Keratinocyte (primary cell): ENCODE measurements around the gene CASP7. TPM values are rescaled to one million over a fixed set of nuclear protein-coding genes. Genes with fewer than 3 reads are reported as not detected.

Experiments used
- DNase-seq: peaks from one replicate; pipeline ENCODE4 v3.0.0-alpha.2; 2011; ENCODE audit warnings: low read depth, missing footprints, low spot score
- FAIRE-seq: peaks from 2 replicates; lab custom pipeline; 2011; peaks lifted over from hg19 to GRCh38; lab: Jason Lieb, UNC
- H2AFZ ChIP-seq: 2 replicates; pipeline ENCODE4 v1.6.0; 2012; ENCODE audit warnings: low read length, control low read depth, inconsistent platforms; ENCODE audit not compliant: control insufficient read depth
- H3K27ac ChIP-seq: 2 replicates; pipeline ENCODE4 v1.5.1; 2011; ENCODE audit warnings: low read length; ENCODE audit not compliant: control insufficient read depth, insufficient read depth
- H3K27me3 ChIP-seq: 3 replicates; pipeline ENCODE4 v1.6.0; 2011; ENCODE audit warnings: low read length; ENCODE audit not compliant: control insufficient read depth, insufficient read depth; ENCODE audit errors: extremely low read depth
- H3K36me3 ChIP-seq, 2 experiments: 2 replicates in 1 of 2; 3 replicates in 1 of 2; pipeline ENCODE4 v1.5.1; 2011; ENCODE audit warnings: low read length in 2 of 2, mild to moderate bottlenecking in 1 of 2; ENCODE audit not compliant: control insufficient read depth in 2 of 2, insufficient read depth in 2 of 2; ENCODE audit errors: extremely low read depth in 1 of 2
- H3K4me1 ChIP-seq: 3 replicates; pipeline ENCODE4 v1.5.1; 2011; ENCODE audit warnings: low read length; ENCODE audit not compliant: control insufficient read depth, insufficient read depth; ENCODE audit errors: extremely low read depth
- H3K4me2 ChIP-seq: 3 replicates; pipeline ENCODE4 v1.6.0; 2011; ENCODE audit warnings: low read depth, low read length; ENCODE audit not compliant: control insufficient read depth, insufficient read depth; ENCODE audit errors: extremely low read depth
- H3K4me3 ChIP-seq, 3 experiments: fragments of 200-600 bp in 1 of 3; sonication (generic) in 1 of 3; 2 replicates in 2 of 3; 3 replicates in 1 of 3; pipeline ENCODE4 v1.5.1; 2011 to 2016; ENCODE audit warnings: low read length in 3 of 3, mild to moderate bottlenecking in 3 of 3, control low read depth in 2 of 3, inconsistent platforms in 1 of 3, low read depth in 1 of 3, mixed read lengths in 1 of 3, mixed run types in 1 of 3, moderate library complexity in 1 of 3; ENCODE audit not compliant: control insufficient read depth in 2 of 3, insufficient read depth in 2 of 3; ENCODE audit errors: extremely low read depth in 1 of 3
- H3K79me2 ChIP-seq: 2 replicates; pipeline ENCODE4 v1.6.0; 2012; ENCODE audit warnings: low read length; ENCODE audit not compliant: control insufficient read depth, insufficient read depth
- H3K9ac ChIP-seq: 3 replicates; pipeline ENCODE4 v1.6.0; 2011; ENCODE audit warnings: low read length; ENCODE audit not compliant: control insufficient read depth, insufficient read depth; ENCODE audit errors: extremely low read depth
- H3K9me1 ChIP-seq: 3 replicates; pipeline ENCODE4 v1.6.0; 2011; ENCODE audit warnings: low read length; ENCODE audit not compliant: control insufficient read depth, insufficient read depth; ENCODE audit errors: extremely low read depth
- H3K9me3 ChIP-seq: 2 replicates; pipeline ENCODE4 v1.5.1; 2012; ENCODE audit warnings: low read depth, low read length; ENCODE audit not compliant: control insufficient read depth
- H4K20me1 ChIP-seq: 3 replicates; pipeline ENCODE4 v1.6.0; 2011; ENCODE audit warnings: low read length; ENCODE audit not compliant: control insufficient read depth, insufficient read depth; ENCODE audit errors: extremely low read depth
- EZH2 ChIP-seq: IDR thresholded peaks from one replicate; pipeline ENCODE4 v1.6.1; 2012; ENCODE audit warnings: inconsistent platforms, mild to moderate bottlenecking, low read length, moderate library complexity
- dilution Hi-C: fragments of 300-500 bp; cut with MboI; formaldehyde crosslinking; loops from one replicate; pipeline ENCODE4 v1.7.0; 2020; ENCODE audit warnings: low sequenced_read_pairs; ENCODE audit not compliant: extremely low pct_ligation_motif_present
- polyA plus RNA-seq, 5 experiments: library from polyadenylated mRNA; depleted of rRNA in 3 of 5; stranded (reverse) in 3 of 5; stranded (forward) in 1 of 5; unstranded in 1 of 5; fragments of >200 nt; gene quantifications; 1 replicate in 1 of 5; 2 replicates in 3 of 5; 3 replicates in 1 of 5; pipeline versions ENCODE4 v1.2.1 to v1.2.3, GENCODE V29; 2011 to 2012; ENCODE audit warnings: missing spikeins in 2 of 5, low read depth in 1 of 5, low replicate concordance in 1 of 5
- TF ChIP-seq, protein P1 (sequence below), 3 experiments: IDR thresholded peaks in 1 of 3; conservative IDR thresholded peaks in 1 of 3; optimal IDR thresholded peaks in 1 of 3; 2 replicates in 2 of 3; 3 replicates in 1 of 3; pipeline versions ENCODE3 to v1.5.1; 2011; ENCODE audit warnings: low read length in 3 of 3, mild to moderate bottlenecking in 3 of 3, moderate library complexity in 2 of 3, control low read depth in 1 of 3, inconsistent platforms in 1 of 3; ENCODE audit not compliant: insufficient read depth in 2 of 3; ENCODE audit errors: extremely low read depth in 1 of 3

The CASP7 gene
- polyA plus RNA-seq, 1 donor (not counting 4 experiments of a cell fraction or from before 2014, with no cell fraction given), result 23.2 TPM

DNA sequence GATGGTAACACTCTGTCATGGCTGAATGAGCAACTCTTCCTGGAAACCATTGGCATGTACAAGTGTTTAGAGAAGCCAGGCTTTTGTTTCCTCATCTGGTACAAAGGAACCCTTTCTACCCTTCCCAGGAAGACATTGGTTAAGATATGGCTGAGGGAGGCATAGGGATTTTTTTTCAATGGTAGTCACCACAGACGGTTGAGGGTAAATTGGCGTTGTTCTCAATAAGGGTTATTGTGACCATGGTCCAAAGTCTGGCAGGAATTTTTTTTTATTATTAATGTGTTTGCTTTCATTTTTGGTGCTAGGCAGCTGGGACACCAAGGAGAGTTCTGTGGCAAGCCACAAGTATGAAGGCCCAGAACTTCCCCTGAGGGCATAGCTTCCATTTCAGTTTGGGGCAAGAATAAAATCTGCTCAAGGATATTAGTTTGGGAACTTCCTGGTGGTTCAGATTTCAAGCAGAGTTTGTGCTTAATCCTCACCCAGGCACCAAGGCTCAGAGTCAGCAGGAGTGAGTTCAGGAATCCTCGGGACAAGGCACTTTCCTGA is 71.5 kb downstream of the CASP7 start, which contains the start of gene PLEKHS1:
Gene PLEKHS1, plus strand, starts transcription at position 502 of the 552 bp plus-strand sequence. CDS start 3,596 bp downstream, outside the sequence.
- no peaks in the 10 kb centered on the region for H3K79me2 ChIP-seq
- no peak for FAIRE-seq

DNA sequence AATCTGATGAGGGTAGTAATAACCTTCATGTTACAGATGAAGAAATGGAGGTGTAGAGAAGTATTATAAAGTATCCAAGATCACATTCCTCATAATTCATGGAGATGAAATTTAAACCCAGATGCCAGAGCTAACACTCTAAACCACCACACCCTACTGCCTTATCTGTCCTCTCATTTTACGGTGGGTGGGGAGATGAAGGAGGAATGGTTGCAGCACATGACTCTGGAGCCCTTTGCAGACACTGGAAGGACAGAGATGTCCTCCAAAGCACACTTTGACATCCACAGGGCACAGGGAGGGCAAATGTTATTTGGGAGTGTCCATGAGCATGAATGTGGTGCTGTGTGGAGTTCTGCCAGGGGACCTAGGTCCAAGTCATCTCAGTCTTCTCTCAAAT is 72.8 kb downstream of the CASP7 start:
- Histone ChIP-seq H3K4me2 (no peak overlapping the region), H3K79me2 (no peaks in the 10 kb centered on the region), H3K27me3 (no peaks in the 10 kb centered on the region), H3K9me1 (no peaks in the 10 kb centered on the region), H3K9me3 (no peaks in the 10 kb centered on the region), H3K36me3 (no peaks in the 10 kb centered on the region), H3K27ac (no peak overlapping the region), H2AFZ (no peak overlapping the region), H3K9ac (no peak overlapping the region), H3K4me1 (no peaks in the 10 kb centered on the region), H3K4me3 (no peak overlapping the region), H4K20me1 (no peaks in the 10 kb centered on the region)
- TF ChIP-seq, protein P1, sequence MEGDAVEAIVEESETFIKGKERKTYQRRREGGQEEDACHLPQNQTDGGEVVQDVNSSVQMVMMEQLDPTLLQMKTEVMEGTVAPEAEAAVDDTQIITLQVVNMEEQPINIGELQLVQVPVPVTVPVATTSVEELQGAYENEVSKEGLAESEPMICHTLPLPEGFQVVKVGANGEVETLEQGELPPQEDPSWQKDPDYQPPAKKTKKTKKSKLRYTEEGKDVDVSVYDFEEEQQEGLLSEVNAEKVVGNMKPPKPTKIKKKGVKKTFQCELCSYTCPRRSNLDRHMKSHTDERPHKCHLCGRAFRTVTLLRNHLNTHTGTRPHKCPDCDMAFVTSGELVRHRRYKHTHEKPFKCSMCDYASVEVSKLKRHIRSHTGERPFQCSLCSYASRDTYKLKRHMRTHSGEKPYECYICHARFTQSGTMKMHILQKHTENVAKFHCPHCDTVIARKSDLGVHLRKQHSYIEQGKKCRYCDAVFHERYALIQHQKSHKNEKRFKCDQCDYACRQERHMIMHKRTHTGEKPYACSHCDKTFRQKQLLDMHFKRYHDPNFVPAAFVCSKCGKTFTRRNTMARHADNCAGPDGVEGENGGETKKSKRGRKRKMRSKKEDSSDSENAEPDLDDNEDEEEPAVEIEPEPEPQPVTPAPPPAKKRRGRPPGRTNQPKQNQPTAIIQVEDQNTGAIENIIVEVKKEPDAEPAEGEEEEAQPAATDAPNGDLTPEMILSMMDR (optimal IDR thresholded peaks at IDR 0.05 in 1 of 3, IDR thresholded peaks at IDR 0.05 in 1 of 3, conservative IDR thresholded peaks at IDR 0.05 in 1 of 3; ENCODE audit: extremely low read depth in 1 of 3, insufficient read depth in 2 of 3, low read length in 3 of 3), result no peak
- TF ChIP-seq EZH2, result no peak
- dilution Hi-C loops, result no loop called here
- no peak for FAIRE-seq
- no peak for DNase-seq

More for the DNA sequence above, 71.5 kb downstream of the CASP7 start, which contains the start of gene PLEKHS1:
- no peak within 1 kb of the TSS for H2AFZ ChIP-seq
- no peaks in the 10 kb centered on the region for H3K27me3 ChIP-seq
- H3K4me1 ChIP-seq, result no peaks in the 10 kb centered on the region
- no peaks in the 10 kb centered on the region for H3K36me3 ChIP-seq
- dilution Hi-C loops, result no loop called here
- DNase-seq, result no peak
- no peak within 1 kb of the TSS for H3K9ac ChIP-seq
- H3K9me1 ChIP-seq, result no peaks in the 10 kb centered on the region
- no peak within 1 kb of the TSS for H3K4me3 ChIP-seq
- no peaks in the 10 kb centered on the region for H4K20me1 ChIP-seq
- H3K27ac ChIP-seq, result no peak within 1 kb of the TSS
- no peak within 1 kb of the TSS for H3K4me2 ChIP-seq
- TF ChIP-seq EZH2, result no peak
- TF ChIP-seq, protein P1 (optimal IDR thresholded peaks at IDR 0.05 in 1 of 3, IDR thresholded peaks at IDR 0.05 in 1 of 3, conservative IDR thresholded peaks at IDR 0.05 in 1 of 3; ENCODE audit: extremely low read depth in 1 of 3, insufficient read depth in 2 of 3, low read length in 3 of 3), result no peak
- no peaks in the 10 kb centered on the region for H3K9me3 ChIP-seq
